ENCODE results near the gene PTPRD.

The PTPRD gene

GRCh38 chr9:10104774-10105173 is 508.0 kb downstream of the PTPRD start:
- in situ Hi-C loops (cut with HindIII; ENCODE audit: low sequenced_read_pairs): no loop called here
- no peak for DNase-seq (ENCODE audit: low read depth)
- TF ChIP-seq CTCF (IDR thresholded peaks at IDR 0.05; ENCODE audit: low read depth, low read length, missing control alignments): no peak
- no peak overlapping the region for H3K4me3 ChIP-seq (ENCODE audit: low read depth, low read length)

GRCh38 chr9:10095208-10095607 is 517.6 kb downstream of the PTPRD start:
- no peak overlapping the region for H3K4me3 ChIP-seq (ENCODE audit: low read depth, low read length)
- in situ Hi-C loops (cut with HindIII; ENCODE audit: low sequenced_read_pairs): no loop called here
- no peak for TF ChIP-seq CTCF (IDR thresholded peaks at IDR 0.05; ENCODE audit: low read depth, low read length, missing control alignments)
- no peak for DNase-seq (ENCODE audit: low read depth)

GRCh38 chr9:10094563-10094962 is 518.2 kb downstream of the PTPRD start:
- H3K4me3 ChIP-seq (ENCODE audit: low read depth, low read length): no peak overlapping the region
- no peak for TF ChIP-seq CTCF (IDR thresholded peaks at IDR 0.05; ENCODE audit: low read depth, low read length, missing control alignments)
- in situ Hi-C loops (cut with HindIII; ENCODE audit: low sequenced_read_pairs): no loop called here
- no peak for DNase-seq (ENCODE audit: low read depth)

GRCh38 chr9:10080012-10080411 is 532.8 kb downstream of the PTPRD start:
- no peak overlapping the region for H3K4me3 ChIP-seq (ENCODE audit: low read depth, low read length)
- DNase-seq (ENCODE audit: low read depth): no peak
- in situ Hi-C loops (cut with HindIII; ENCODE audit: low sequenced_read_pairs): no loop called here
- TF ChIP-seq CTCF (IDR thresholded peaks at IDR 0.05; ENCODE audit: low read depth, low read length, missing control alignments): no peak

GRCh38 chr9:10079284-10079964 is 533.4 kb downstream of the PTPRD start:
- H3K4me3 ChIP-seq (ENCODE audit: low read depth, low read length): no peak overlapping the region
- TF ChIP-seq CTCF (IDR thresholded peaks at IDR 0.05; ENCODE audit: low read depth, low read length, missing control alignments): no peak
- no peak for DNase-seq (ENCODE audit: low read depth)
- in situ Hi-C loops (cut with HindIII; ENCODE audit: low sequenced_read_pairs): no loop called here

GRCh38 chr9:10071579-10071978 is 541.2 kb downstream of the PTPRD start:
- no peak for TF ChIP-seq CTCF (IDR thresholded peaks at IDR 0.05; ENCODE audit: low read depth, low read length, missing control alignments)
- in situ Hi-C loops (cut with HindIII; ENCODE audit: low sequenced_read_pairs): no loop called here
- no peak for DNase-seq (ENCODE audit: low read depth)
- no peak overlapping the region for H3K4me3 ChIP-seq (ENCODE audit: low read depth, low read length)
